HG03045 (cell line): ENCODE data around the gene RBL1.
"Not testable (repeated sequence)": the region's sequence is repeated elsewhere in the genome, so short reads cannot be mapped to it uniquely, and the experiment has no call there.

Source experiments
- ATAC-seq: cut with Tn5 transposase; IDR thresholded peaks from one replicate; pipeline ENCODE4 v1.9.1; 2021; ENCODE audit warnings: mild to moderate bottlenecking, moderate library complexity; ENCODE audit not compliant: unreplicated experiment

RBL1 gene

GRCh38 chr20:37000171-37000570 is 95.6 kb downstream of the RBL1 start:
- ATAC-seq: not testable (repeated sequence)

GRCh38 chr20:36998652-36999051 is 97.1 kb downstream of the RBL1 start:
- ATAC-seq: no peak

GRCh38 chr20:36997121-36997520 is 98.7 kb downstream of the RBL1 start:
- no peak for ATAC-seq

- ATAC-seq: not testable (repeated sequence)
Observed at GRCh38 chr20:36994221-36994620, 101.6 kb downstream of the RBL1 start.

- no peak for ATAC-seq
Observed at GRCh38 chr20:36992802-36993334, 102.9 kb downstream of the RBL1 start.

- no peak for ATAC-seq
Observed at GRCh38 chr20:36991703-36992102, 104.1 kb downstream of the RBL1 start.

GRCh38 chr20:36989797-36990196 is 106.0 kb downstream of the RBL1 start:
- ATAC-seq: no peak

- ATAC-seq: no peak
Observed at GRCh38 chr20:36988494-36988966, 107.3 kb downstream of the RBL1 start.

- no peak for ATAC-seq
Observed at GRCh38 chr20:36984257-36984638, 111.5 kb downstream of the RBL1 start.

GRCh38 chr20:36975099-36975818 is 120.5 kb downstream of the RBL1 start:
- ATAC-seq: no peak

- no peak for ATAC-seq
Observed at GRCh38 chr20:36974660-36975059, 121.1 kb downstream of the RBL1 start.

- no peak for ATAC-seq
Observed at GRCh38 chr20:36971103-36971502, 124.7 kb downstream of the RBL1 start.

GRCh38 chr20:36969478-36970186 is 126.2 kb downstream of the RBL1 start:
- ATAC-seq: no peak

- no peak for ATAC-seq
Observed at GRCh38 chr20:36969051-36969450, 126.7 kb downstream of the RBL1 start.

GRCh38 chr20:36967636-36968035 is 128.2 kb downstream of the RBL1 start:
- ATAC-seq: no peak

- not testable (repeated sequence) for ATAC-seq
Observed at GRCh38 chr20:36966965-36967364, 128.8 kb downstream of the RBL1 start.

GRCh38 chr20:36962354-36962941 is 133.3 kb downstream of the RBL1 start:
- not testable (repeated sequence) for ATAC-seq

- no peak for ATAC-seq
Observed at GRCh38 chr20:36959242-36959641, 136.6 kb downstream of the RBL1 start.

GRCh38 chr20:36957875-36958667 is 137.7 kb downstream of the RBL1 start:
- ATAC-seq: no peak

- ATAC-seq: no peak
Observed at GRCh38 chr20:36956674-36957073, 139.1 kb downstream of the RBL1 start.

GRCh38 chr20:36956016-36956415 is 139.8 kb downstream of the RBL1 start:
- no peak for ATAC-seq
